Cardiac ventricle fibroblast (primary cell): ENCODE results near the gene MINDY2. TPM values are rescaled to one million over a fixed set of nuclear protein-coding genes. Genes with fewer than 3 reads are reported as not detected.

ENCODE experiments used
- total RNA-seq: library from RNA; depleted of rRNA; stranded (reverse); fragments of >200 nt; gene quantifications from 2 replicates; pipeline ENCODE4 v1.2.3, GENCODE V29; 2015

Gene MINDY2, protein sequence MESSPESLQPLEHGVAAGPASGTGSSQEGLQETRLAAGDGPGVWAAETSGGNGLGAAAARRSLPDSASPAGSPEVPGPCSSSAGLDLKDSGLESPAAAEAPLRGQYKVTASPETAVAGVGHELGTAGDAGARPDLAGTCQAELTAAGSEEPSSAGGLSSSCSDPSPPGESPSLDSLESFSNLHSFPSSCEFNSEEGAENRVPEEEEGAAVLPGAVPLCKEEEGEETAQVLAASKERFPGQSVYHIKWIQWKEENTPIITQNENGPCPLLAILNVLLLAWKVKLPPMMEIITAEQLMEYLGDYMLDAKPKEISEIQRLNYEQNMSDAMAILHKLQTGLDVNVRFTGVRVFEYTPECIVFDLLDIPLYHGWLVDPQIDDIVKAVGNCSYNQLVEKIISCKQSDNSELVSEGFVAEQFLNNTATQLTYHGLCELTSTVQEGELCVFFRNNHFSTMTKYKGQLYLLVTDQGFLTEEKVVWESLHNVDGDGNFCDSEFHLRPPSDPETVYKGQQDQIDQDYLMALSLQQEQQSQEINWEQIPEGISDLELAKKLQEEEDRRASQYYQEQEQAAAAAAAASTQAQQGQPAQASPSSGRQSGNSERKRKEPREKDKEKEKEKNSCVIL
- total RNA-seq, result 6.7 TPM in 2 replicates

DNA sequence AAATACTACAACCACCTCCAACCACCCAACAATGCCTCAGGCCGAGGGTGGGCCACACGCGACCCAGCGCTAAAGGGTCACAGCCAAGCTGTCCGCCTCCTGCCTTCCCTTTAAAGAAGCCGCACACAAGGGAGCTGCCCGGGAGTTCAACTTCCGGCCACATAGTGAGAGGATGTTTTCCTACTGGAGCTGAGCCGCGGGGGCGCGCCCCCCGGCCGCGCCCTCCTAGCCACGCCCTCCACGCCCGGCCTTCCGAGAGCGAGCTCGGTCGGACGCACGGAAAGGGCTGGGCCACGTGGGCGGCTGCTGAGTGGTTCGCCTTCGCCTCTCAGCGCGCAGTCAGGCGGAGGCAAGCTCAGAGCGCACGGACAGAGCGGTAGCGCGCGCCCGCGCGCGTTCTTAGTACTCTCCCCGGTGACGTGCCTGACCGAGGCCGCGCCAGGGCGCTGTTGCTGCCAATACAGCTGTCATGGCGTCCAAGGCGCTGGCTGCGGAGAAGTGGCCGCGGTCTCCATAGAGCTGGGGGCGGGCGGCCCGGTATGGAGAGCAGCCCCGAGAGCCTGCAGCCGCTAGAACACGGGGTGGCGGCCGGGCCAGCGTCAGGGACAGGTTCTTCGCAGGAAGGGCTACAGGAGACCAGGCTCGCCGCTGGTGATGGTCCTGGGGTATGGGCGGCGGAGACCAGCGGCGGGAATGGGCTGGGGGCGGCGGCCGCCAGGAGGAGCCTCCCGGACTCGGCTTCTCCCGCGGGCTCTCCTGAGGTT is at the start of gene MINDY2:
TSS of gene MINDY2 (plus strand) at position 446 of the 764 bp plus-strand sequence. CDS start at position 540, 94 bp downstream.

DNA sequence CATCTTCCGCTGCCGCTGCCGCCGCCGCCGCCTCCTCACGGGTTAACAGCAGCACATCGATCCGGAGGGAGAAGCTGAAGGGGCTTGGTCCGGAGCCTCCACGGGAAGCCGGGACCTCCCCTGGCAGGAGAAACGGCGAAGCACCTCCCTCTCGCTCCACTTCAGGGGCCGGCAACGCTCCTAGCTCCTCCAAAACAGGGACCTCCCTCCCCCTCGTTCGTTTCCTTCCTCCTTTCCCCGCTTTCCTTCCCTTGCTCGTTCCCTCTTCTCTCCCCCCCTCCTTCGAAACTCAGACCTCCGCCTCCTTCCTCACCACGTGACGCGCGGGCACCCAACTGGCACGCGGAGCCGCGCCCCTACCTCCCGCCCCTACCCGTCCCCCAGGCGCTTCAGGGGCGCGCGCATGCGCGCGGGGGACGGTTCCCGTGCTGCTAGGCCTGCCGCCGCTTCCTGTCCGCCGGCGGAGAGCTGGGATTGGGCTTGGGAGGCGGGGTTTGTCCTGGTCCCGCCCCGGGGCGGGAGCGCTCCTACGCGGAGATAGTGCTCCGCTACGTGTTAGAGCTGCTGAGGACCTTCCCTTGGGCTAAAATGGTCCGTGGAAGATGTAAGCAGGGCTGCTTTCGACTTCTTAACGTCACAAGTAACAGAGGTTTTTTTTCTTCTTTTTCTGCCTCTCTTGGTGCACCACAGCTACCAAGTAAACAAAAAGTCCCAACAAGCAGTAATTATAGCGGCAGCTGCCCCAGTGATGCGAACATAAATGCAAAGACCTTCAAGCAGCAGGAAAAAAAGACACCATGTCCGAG is 21.4 kb upstream of the MINDY2 start, which contains the start of gene ADAM10:
TSS of gene ADAM10 (minus strand) at position 176 of the 806 bp plus-strand sequence. CDS start at position 3, 173 bp downstream.

Other genes with a start within 250 kb of the MINDY2 start
- gene ADAM10, start 21.6 kb upstream of the MINDY2 start, total RNA-seq, result 71.5 and 76.5 TPM in 2 replicates
- gene SLTM, start 162.4 kb downstream of the MINDY2 start, total RNA-seq, result 30.7 and 49.4 TPM in 2 replicates
- 13.4 and 18.1 TPM in 2 replicates for gene RNF111, start 216.4 kb downstream of the MINDY2 start, total RNA-seq